AG04450 (cell line): ENCODE data around the gene LHX5. TPM values are rescaled to one million over a fixed set of nuclear protein-coding genes. Genes with fewer than 3 reads are reported as not detected.

Experiments
- CTCF ChIA-PET: fragments of 300-600, 350-600 bp; formaldehyde crosslinking; extraction: SDS; loops from one replicate; lab custom pipeline; 2022; ENCODE audit warnings: antibody characterized with exemption, inconsistent platforms; lab: Charles Lee
- POLR2A ChIA-PET: fragments of 350-600 bp; formaldehyde crosslinking; extraction: SDS; loops from one replicate; lab custom pipeline; 2021; ENCODE audit warnings: antibody characterized with exemption, inconsistent platforms; lab: Yijun Ruan, JAX
- DNase-seq: peaks from one replicate; pipeline ENCODE4 v3.0.0-alpha.2; 2011; ENCODE audit warnings: low read depth, low spot score
- H3K27ac ChIP-seq: one replicate; pipeline ENCODE4 v1.5.1; 2012; ENCODE audit warnings: low read depth, low read length, control low read depth
- H3K27me3 ChIP-seq: one replicate; pipeline ENCODE4 v1.6.0; 2012; ENCODE audit warnings: low read length; ENCODE audit not compliant: control insufficient read depth, insufficient read depth
- H3K4me3 ChIP-seq: 2 replicates; pipeline ENCODE4 v1.5.1; 2011; ENCODE audit warnings: mild to moderate bottlenecking, low read depth, low read length, control low read depth
- H3K9me3 ChIP-seq: 2 replicates; pipeline ENCODE4 v1.5.1; 2012; ENCODE audit warnings: low read length; ENCODE audit not compliant: control insufficient read depth, insufficient read depth
- CTCF ChIP-seq: IDR thresholded peaks from 2 replicates; pipeline ENCODE4 v1.5.1; 2011; ENCODE audit warnings: low read depth, low read length, control low read depth, inconsistent platforms
- polyA plus RNA-seq: library from polyadenylated mRNA; depleted of rRNA; stranded (reverse); fragments of >200 nt; gene quantifications from 2 replicates; pipeline ENCODE4 v1.2.3, GENCODE V29; 2011

Gene LHX5
- polyA plus RNA-seq, 1 experiment: not detected

- TF ChIP-seq CTCF: peak; percentile 93
- Histone ChIP-seq H3K27ac (no peak overlapping the region), H3K4me3 (no peak overlapping the region), H3K27me3 (no peaks in the 10 kb centered on the region), H3K9me3 (no peaks in the 10 kb centered on the region)
- DNase-seq: no peak
- ChIA-PET CTCF (interaction anchor here (0.6 to 2.3 kb wide), 73 partner anchors 8 to 538 kb away, joined by 3 to 53 read pairs (median 4); partner anchors contain the start of genes CFAP73, PLBD2, SDS and SLC8B1), POLR2A (no interaction called here)
These were observed 46.5 kb downstream of the LHX5 start for GRCh38 chr12:113424915-113425823.

- no peak overlapping the region for H3K4me3 ChIP-seq
- ChIA-PET CTCF (interaction anchor here (0.5 to 2.3 kb wide), 20 partner anchors 8 to 438 kb away, joined by 3 to 53 read pairs (median 10); partner anchors contain the start of gene TPCN1), POLR2A (no interaction called here)
- H3K27me3 ChIP-seq: no peaks in the 10 kb centered on the region
- DNase-seq: no peak
- H3K27ac ChIP-seq: no peak overlapping the region
- no peak for TF ChIP-seq CTCF
- no peaks in the 10 kb centered on the region for H3K9me3 ChIP-seq
These were observed 47.2 kb downstream of the LHX5 start for GRCh38 chr12:113424456-113424855.

- ChIA-PET CTCF (interaction anchor here (1.0 to 1.6 kb wide), 5 partner anchors 15 to 200 kb away, joined by 3 to 7 read pairs (median 4); no protein-coding TSS in a partner anchor), POLR2A (interaction anchor here (0.6 kb wide), 2 partner anchors 66 to 236 kb away, joined by 3 read pairs; no protein-coding TSS in a partner anchor)
- DNase-seq: no peak
- no peak for TF ChIP-seq CTCF
- peak overlapping the region; percentile 85 for H3K4me3 ChIP-seq
- no peaks in the 10 kb centered on the region for H3K9me3 ChIP-seq
- no peak overlapping the region for H3K27ac ChIP-seq
- no peaks in the 10 kb centered on the region for H3K27me3 ChIP-seq
These were observed 48.6 kb downstream of the LHX5 start for GRCh38 chr12:113422886-113423669.

- Histone ChIP-seq H3K4me3 (peak within 1 kb of the TSS; percentile 85), H3K9me3 (no peaks in the 10 kb centered on the region), H3K27ac (peak within 1 kb of the TSS; percentile 57), H3K27me3 (no peaks in the 10 kb centered on the region)
- ChIA-PET POLR2A (interaction anchor here (0.6 to 1.3 kb wide), 4 partner anchors 63 to 235 kb away, joined by 3 to 4 read pairs (median 4); partner anchors contain the start of genes PLBD2 and SLC8B1), CTCF (interaction anchor here (0.5 to 1.6 kb wide), 9 partner anchors 9 to 241 kb away, joined by 3 to 7 read pairs (median 3); no protein-coding TSS in a partner anchor)
- TF ChIP-seq CTCF: no peak
- peak; percentile 65 for DNase-seq
These were observed 49.4 kb downstream of the LHX5 start, which contains the start of gene SDSL for GRCh38 chr12:113422030-113422885. Gene SDSL (plus strand): TSS chr12:113422380. CDS start chr12:113427983, 5,603 bp downstream.
